DMS53 (cell line): ENCODE data around the gene NMNAT2.
"Not testable (repeated sequence)": the region's sequence is repeated elsewhere in the genome, so short reads cannot be mapped to it uniquely, and the experiment has no call there.

Experiments
- DNase-seq: peaks from one replicate; lab custom pipeline; 2025; lab: John Stamatoyannopoulos, UW

Gene NMNAT2

DNA sequence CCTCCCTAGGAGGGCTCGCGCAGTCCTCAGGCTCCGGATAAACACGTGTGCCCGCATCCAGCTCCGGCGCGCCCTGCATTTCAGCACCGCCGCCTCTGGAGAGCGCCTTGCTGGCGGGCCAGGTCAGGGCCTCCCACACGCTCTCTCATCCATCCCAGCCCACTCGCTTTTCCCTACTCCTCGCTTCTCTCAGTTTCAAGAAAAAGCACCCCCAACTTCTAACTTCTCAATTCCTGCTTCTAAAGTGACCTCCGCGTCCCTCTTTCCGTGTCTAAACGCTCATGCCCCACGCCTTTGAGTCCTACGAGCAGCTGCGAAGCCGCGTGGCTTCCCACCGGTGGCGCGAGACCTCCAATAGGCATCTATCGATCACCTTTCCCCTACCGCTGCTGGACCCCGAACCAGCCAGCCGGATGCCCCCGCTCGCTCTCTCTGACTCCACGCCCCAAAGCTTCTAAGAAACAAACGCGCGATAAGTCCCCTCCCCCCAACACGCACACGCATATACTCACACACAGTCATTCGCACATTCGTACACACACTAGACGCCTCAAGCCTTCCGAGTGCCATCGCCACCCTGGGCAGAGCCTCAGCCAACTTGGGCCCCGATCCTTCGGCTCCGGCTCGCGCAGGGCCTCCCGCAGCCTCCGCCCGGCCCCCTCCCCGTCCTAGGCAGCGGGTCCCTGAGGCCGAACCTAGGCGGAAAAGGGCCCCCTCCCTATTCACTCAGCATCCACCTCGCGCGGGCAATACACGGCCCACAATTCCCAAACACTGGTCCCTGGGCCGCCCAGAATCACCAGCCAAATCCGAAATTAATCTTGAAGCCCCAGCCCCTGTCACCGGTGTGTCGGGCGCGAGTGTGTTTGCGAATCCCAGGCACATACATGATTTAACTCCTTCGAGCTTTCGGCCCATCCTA lies 1.1 kb downstream of the NMNAT2 start:
- DNase-seq = peak; percentile 87

DNA sequence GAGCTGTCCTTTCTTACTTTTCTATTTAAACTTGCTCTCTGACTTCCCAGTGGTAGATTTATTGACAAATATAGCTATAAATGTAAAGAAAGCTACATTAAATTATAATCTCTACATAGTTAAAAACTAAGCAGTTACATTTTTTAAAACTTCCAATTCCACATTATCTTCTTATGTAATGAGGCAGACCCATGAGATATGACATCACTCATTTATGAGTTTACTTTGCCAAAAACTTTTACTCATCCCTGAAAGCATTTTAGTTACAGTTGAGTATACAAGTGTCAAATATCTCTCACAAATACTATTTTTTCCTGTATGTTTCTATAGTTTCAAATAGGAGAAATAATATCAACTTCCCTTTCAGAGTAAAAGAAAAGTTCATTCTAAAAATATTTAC lies 3.8 kb downstream of the NMNAT2 start:
- DNase-seq = no peak

GRCh38 chr1:183411091-183411490 lies 7.1 kb downstream of the NMNAT2 start:
- DNase-seq = peak; percentile 13

- DNase-seq = no peak
Measured at GRCh38 chr1:183407961-183408360, 10.2 kb downstream of the NMNAT2 start.

DNA sequence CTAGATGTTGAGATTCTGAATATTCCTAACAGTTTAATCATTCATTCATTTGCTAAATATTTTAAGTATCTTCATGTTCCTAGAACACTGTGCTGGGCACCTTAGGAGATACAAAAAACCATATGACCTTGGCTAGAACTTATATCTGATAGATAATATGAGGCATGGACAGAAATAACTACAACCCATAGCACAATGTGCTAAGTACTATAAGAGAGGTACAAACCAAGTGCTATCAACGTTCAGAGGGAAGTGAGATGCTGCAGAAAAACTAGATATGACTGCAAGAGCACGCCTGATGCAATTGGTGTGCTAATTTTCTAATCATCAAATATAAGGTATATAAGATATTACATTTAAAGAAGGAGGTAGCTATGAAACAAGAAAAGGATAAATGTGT lies 10.7 kb downstream of the NMNAT2 start:
- no peak for DNase-seq

- DNase-seq = no peak
Measured at GRCh38 chr1:183404476-183404875, 13.7 kb downstream of the NMNAT2 start.

GRCh38 chr1:183403498-183403897 lies 14.7 kb downstream of the NMNAT2 start:
- DNase-seq = no peak

- not testable (repeated sequence) for DNase-seq
Measured at GRCh38 chr1:183401565-183401964, 16.6 kb downstream of the NMNAT2 start.

- DNase-seq = no peak
Measured at GRCh38 chr1:183394435-183394834, 23.7 kb downstream of the NMNAT2 start.

DNA sequence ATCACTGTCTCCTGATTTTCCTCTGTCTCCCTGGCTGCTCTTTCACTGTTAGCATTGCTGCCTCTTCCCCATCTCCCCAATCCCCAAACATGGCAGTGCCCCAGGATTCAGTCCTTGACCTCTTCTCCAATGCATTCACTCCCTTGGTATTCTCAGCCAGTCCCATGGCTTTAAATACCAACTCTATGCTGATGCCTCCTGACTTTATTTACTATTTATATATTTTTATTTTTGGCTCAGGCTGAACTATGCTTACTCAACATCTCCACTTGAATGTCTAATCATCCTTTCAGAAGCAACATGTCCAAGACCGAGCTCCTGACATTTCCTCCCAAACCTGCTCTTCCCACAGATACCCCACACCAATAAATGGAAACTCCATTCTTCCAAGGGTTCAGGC lies 26.3 kb downstream of the NMNAT2 start:
- no peak for DNase-seq

- no peak for DNase-seq
Measured at GRCh38 chr1:183390561-183390960, 27.6 kb downstream of the NMNAT2 start.

DNA sequence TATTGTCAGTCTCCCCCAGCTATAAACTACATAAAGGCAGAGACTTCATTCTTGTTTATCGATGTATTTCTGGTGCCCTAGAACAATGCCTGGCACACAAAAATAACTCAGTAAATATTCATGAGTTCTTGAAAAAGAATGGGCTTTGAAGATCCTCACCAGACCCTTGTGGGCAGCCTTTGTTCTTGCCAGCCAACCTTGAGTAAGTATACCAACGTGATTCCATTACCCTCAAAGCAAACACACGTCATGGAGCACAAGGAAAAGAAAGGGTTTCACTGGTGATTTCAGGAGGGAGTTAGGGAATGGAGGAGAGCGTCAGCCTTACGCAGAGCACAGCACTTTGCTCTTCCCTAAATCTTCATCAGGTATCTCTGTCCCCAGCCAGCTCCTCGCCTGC lies 29.4 kb downstream of the NMNAT2 start:
- DNase-seq = no peak

GRCh38 chr1:183385340-183386144 lies 32.6 kb downstream of the NMNAT2 start:
- no peak for DNase-seq

- DNase-seq = no peak
Measured at GRCh38 chr1:183379951-183380350, 38.2 kb downstream of the NMNAT2 start.

- DNase-seq = no peak
Measured at GRCh38 chr1:183375381-183375780, 42.8 kb downstream of the NMNAT2 start.

GRCh38 chr1:183374825-183375224 lies 43.4 kb downstream of the NMNAT2 start:
- peak; percentile 89 for DNase-seq

DNA sequence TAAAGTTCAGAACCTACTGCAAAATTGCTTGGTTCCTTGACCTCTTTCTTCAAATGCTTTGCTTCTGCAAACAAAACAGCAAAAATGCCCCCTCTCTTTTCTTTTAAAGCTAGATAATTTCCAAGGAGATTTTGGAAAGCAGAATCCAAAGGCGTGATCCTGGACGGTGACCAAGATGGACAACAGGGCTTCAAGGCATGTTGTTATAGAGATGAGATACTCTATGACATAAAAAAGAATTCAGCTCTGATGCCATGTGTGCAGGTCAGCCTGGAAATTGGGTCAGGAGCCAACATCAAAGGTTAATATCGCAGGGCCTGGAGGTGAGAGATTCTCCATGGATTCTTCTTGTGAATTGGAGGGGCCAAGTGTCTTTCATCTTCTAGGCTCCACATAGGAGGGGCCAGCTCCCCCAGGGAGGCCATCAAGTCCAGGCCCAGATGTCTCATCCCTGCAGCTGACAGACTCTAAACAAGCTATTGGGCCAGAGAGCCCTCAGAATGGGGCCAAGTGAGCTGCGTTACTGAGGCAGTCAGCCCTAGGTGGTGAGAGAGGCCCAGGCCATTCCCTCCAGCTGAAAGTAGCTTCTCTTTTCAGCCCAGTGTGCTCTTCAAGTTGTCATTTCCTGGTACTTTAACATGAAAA lies 45.5 kb downstream of the NMNAT2 start:
- DNase-seq = peak; percentile 15

- peak; percentile 39 for DNase-seq
Measured at GRCh38 chr1:183370399-183371058, 47.7 kb downstream of the NMNAT2 start.

DNA sequence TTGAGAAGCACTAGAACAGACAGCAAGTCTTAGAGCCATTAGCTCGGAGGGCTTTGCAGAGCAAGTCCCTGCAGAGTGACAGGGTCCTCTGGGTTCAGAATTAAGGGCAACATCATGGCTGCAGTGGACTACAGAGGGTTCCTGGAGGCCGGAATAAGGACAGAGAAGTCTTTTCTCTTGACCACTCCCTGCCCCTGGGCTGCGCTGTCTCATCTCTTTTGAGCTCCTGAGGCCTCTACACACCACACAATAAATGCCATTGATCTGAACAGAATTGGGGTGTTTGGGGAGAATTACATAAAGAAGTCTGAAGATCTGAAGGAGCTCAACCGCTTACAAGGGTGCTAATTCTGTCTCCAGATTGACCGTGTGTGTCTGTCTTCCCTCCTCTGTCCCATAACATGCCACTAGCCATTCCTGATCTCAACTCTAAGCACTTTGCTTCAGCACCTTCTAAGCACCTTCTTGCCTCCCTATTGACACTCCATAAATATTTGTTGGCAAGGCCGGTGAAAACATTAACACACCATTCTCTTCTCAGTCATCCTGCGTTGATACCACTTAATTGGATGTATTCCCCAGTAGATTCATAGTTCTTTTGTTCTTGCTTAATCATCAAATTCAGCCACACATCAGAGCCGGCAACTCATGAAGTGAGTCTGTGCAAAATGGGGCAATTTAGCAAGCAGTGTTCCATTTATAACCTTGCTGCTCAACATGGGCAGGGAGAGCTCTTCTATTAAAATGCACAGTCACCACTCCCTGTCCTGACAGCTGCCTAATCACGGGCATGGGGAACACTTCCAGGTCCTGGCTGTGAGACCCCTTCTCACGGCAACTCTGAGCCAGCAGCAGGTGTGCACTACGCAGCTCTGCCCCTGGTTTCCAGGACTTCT lies 49.7 kb downstream of the NMNAT2 start:
- no peak for DNase-seq

DNA sequence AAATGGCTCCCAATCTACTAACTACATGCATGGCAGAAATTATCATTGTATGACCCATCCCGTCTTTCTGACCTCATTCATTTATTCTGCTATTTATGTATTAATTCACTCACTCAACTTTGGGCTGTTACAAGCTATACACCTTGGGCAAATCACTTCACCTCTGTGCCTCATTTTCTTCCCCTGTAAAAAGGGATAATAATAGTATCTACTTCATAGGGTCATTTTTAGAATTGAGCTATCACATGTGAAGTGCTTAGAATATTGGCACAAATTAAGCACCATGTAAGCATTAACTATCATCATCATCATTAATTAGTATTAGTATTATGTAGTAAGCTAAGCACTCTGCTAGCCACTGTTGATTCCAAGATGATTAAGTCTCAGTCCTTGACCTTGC lies 52.1 kb downstream of the NMNAT2 start:
- no peak for DNase-seq

GRCh38 chr1:183365676-183366075 lies 52.5 kb downstream of the NMNAT2 start:
- no peak for DNase-seq
